Prostate gland (tissue), 2 donors: ENCODE data around the gene CCNF. TPM values are rescaled to one million over a fixed set of nuclear protein-coding genes. Genes with fewer than 3 reads are reported as not detected.
A peak's percentile ranks its signal among the peaks of the same experiment; 100 is the strongest.

Experiments used
- DNase-seq: peaks from one replicate; pipeline ENCODE4 v3.0.0-alpha.2; 2019; ENCODE audit warnings: low spot score
- H3K27ac ChIP-seq, 2 donors: fragments of 200-600 bp; sonication (generic); 2 replicates each; pipeline ENCODE4 v1.5.1; 2017 to 2019
- H3K27me3 ChIP-seq: fragments of 200-600 bp; sonication (generic); replicated peaks from 2 replicates; pipeline ENCODE4 v1.5.1; 2019; ENCODE audit not compliant: insufficient read depth
- H3K36me3 ChIP-seq, 2 donors: fragments of 200-600 bp; sonication (generic); 1 replicate in 1 of 2; 2 replicates in 1 of 2; pipeline versions ENCODE4 v1.5.1 to v1.8.1; 2017 to 2019
- H3K4me1 ChIP-seq: fragments of 200-600 bp; sonication (generic); replicated peaks from 2 replicates; pipeline ENCODE4 v1.5.1; 2019
- H3K4me3 ChIP-seq, 2 donors: fragments of 200-600 bp; sonication (generic); 2 replicates each; pipeline ENCODE4 v1.5.1; 2017 to 2019
- H3K9me3 ChIP-seq: fragments of 200-600 bp; sonication (generic); 2 replicates; pipeline ENCODE4 v1.5.1; 2017
- POLR2A ChIP-seq: fragments of 450-650 bp; IDR thresholded peaks from one replicate; pipeline ENCODE4 v1.6.1; 2016; ENCODE audit warnings: antibody characterized with exemption, mild to moderate bottlenecking
- POLR2AphosphoS5 ChIP-seq: sonication (generic); formaldehyde crosslinking; IDR thresholded peaks from one replicate; pipeline ENCODE4 v1.6.1; 2017; ENCODE audit warnings: antibody characterized with exemption
- WGBS: methylation state at CpG from one replicate; pipeline ENCODE4 v1.1.5; 2018; 5-methylcytosine and 5-hydroxymethylcytosine counted together
- intact Hi-C: fragments of 100-400 bp; cut with DNase I; formaldehyde crosslinking; loops from one replicate; pipeline ENCODE4 v1.14.2; 2022
- total RNA-seq, 2 donors: library from RNA; depleted of rRNA; stranded (reverse); fragments of >200 nt; gene quantifications; one replicate each; pipeline ENCODE4 v1.1.0, GENCODE V29; 2016
- TF ChIP-seq, protein P1 (sequence below), 4 experiments: fragments of 200-600 bp in 2 of 4; fragments of 450-650 bp in 2 of 4; sonication (generic) in 2 of 4; IDR thresholded peaks; 1 replicate in 3 of 4; 2 replicates in 1 of 4; pipeline ENCODE4 v1.5.1; 2016 to 2019; ENCODE audit warnings: antibody characterized with exemption in 4 of 4, mild to moderate bottlenecking in 2 of 4, moderate library complexity in 2 of 4

Gene CCNF
- total RNA-seq, 2 donors from 2014 or later, result 7.3 to 8.0 TPM

DNA sequence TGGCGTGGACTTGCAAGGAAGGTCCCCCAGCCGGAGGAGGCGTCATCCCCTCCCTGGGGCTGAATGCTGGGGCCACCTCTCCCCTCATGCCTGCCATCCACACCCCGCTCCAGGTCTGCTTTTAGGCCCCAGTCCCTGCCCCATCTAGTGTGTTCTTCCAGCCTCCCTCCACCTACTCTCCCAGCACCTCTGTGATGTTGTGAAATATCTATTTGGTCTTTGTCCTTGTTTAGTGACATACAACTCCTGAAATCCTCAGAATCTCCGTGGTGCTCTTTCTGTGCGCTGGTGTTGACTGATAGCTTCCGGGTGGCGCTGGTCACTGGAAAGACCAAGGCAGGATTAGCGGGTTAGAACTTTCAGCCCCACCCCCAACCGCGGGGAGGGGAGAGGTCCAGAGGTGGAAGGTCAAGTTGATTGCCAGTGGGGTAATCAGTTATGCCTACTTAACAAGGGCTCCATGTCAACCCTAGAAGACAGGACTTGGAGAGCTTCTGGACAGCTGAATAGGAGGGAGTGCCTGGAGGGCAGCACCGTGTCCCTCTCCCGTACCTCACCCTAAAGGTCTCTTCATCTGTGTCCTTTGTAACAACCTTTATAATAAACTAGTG, 55.8 kb downstream of the CCNF start:
- Histone ChIP-seq H3K4me3 (no peak overlapping the region), H3K9me3 (no peaks in the 10 kb centered on the region), H3K27me3 (no peaks in the 10 kb centered on the region), H3K36me3 (no peaks in the 10 kb centered on the region), H3K27ac (no peak overlapping the region), H3K4me1 (peaks cover 2% of the 10 kb centered on the region)
- WGBS, result 79% methylated on average over 13 of the region's 13 CpGs
- intact Hi-C loops, result no loop called here
- TF ChIP-seq POLR2AphosphoS5, result no peak
- no peak for TF ChIP-seq POLR2A
- TF ChIP-seq, protein P1, sequence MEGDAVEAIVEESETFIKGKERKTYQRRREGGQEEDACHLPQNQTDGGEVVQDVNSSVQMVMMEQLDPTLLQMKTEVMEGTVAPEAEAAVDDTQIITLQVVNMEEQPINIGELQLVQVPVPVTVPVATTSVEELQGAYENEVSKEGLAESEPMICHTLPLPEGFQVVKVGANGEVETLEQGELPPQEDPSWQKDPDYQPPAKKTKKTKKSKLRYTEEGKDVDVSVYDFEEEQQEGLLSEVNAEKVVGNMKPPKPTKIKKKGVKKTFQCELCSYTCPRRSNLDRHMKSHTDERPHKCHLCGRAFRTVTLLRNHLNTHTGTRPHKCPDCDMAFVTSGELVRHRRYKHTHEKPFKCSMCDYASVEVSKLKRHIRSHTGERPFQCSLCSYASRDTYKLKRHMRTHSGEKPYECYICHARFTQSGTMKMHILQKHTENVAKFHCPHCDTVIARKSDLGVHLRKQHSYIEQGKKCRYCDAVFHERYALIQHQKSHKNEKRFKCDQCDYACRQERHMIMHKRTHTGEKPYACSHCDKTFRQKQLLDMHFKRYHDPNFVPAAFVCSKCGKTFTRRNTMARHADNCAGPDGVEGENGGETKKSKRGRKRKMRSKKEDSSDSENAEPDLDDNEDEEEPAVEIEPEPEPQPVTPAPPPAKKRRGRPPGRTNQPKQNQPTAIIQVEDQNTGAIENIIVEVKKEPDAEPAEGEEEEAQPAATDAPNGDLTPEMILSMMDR (IDR thresholded peaks at IDR 0.05), result no peak
- DNase-seq, result no peak

DNA sequence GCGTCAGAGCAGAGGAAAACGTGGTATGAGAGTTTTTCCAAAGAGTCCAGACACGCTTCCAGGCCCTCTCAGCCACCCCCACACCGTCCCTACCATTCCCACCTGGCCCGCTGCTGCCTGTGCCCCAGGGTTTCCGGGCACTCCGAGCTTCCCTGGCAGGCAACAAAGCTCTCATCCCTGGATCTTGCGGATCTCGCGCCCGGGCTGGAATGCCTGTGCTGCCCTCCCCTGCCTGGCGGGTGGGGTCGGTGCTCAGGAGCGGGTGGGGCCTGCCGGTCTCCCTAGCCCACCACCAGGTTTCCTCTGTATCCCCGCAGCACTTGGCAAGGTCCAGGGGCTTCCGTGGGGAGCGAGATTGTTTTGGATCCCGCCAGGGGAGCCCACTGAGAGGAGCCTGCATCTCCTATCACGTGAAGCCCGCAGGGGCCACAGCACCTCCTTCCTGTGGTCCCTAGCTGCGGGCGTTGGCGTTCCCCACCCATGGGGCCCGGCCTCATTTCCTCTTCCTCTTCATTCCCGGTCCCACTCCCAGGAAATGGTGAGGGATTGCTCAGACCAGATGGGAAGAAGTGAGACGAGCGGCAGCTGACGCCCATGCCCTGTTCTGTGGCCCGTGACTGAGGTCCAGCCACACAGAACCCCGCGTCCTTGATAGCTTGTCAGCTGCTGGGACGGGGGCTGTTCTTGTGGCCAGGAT, 56.7 kb downstream of the CCNF start:
- TF ChIP-seq, protein P1 (IDR thresholded peaks at IDR 0.05), result no peak
- TF ChIP-seq POLR2A (no peak), POLR2AphosphoS5 (no peak)
- no peak for DNase-seq
- intact Hi-C loops, result no loop called here
- Histone ChIP-seq H3K36me3 (no peaks in the 10 kb centered on the region), H3K4me3 (no peak overlapping the region), H3K27me3 (no peaks in the 10 kb centered on the region), H3K27ac (no peak overlapping the region), H3K4me1 (peaks cover 2% of the 10 kb centered on the region), H3K9me3 (no peaks in the 10 kb centered on the region)
- WGBS, result 85% methylated on average over 31 of the region's 33 CpGs

DNA sequence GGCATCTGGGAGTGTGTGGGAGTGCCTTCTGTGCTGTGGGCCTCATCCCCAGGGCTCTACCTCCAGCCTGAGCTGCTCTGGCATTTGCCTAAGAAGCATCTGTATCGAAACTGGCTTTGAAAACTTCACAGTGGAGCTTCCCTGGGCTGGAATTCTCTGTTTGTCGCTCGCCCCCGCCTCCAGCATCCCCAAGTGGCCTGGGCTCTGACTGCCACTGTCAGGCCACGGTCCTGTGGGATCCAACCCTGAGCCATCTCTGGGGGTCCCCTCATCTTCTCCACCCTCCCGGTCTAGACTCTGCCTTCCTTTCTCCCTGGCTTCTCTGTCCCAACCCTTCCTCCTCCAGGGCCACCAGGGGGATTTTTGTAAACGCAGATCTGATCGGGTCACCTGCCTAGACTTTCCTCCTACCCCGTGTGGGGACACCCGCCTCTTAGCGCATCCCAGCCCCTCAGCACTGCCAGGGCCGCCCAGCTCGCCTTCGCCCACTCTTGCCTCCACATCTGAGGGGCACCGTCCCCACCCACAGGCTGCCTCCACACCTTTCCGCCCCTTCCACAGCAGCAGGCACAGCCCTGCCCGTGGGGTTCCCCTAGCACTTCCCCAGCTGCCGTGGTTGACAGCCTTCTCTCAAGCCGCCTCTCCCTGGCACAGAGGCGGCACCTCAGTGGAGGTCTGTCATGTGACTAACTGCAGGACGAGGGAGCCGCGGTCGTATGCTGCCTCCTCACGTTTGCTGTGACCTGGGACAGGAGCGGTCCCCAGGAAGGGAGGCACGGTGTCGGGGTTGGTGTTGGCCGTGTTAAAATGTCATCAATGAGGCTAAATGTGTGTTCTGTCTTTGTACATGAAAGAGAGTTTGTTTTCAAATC, 57.6 kb downstream of the CCNF start:
- H3K36me3 ChIP-seq, result no peaks in the 10 kb centered on the region

DNA sequence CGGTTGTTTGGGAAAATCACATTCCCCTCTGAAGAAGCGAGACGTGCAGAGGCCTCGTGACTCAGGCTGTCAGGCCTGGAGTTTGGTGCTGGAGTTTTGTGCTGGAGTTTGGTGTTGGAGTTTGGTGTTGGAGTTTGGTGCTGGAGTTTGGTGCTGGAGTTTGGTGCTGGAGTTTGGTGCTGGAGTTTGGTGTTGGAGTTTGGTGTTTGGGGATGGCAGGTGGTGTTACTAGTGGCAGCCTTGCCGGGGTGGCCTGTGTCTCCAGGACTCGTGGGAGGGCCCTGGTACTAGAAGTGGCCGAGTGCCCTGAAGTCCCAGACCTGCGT, 58.2 kb downstream of the CCNF start:
- Histone ChIP-seq H3K4me1 (peaks cover 2% of the 10 kb centered on the region), H3K9me3 (no peaks in the 10 kb centered on the region), H3K27ac (no peak overlapping the region), H3K4me3 (no peak overlapping the region), H3K36me3 (no peaks in the 10 kb centered on the region), H3K27me3 (no peaks in the 10 kb centered on the region)
- intact Hi-C loops, result no loop called here
- WGBS, result 71% methylated on average over 8 of the region's 8 CpGs
- TF ChIP-seq POLR2A, result no peak
- TF ChIP-seq, protein P1 (IDR thresholded peaks at IDR 0.05), result no peak
- no peak for TF ChIP-seq POLR2AphosphoS5
- no peak for DNase-seq

More for the DNA sequence above, 57.6 kb downstream of the CCNF start:
- WGBS, result 63% methylated on average over 29 of the region's 29 CpGs
- peak; percentile 56 for DNase-seq
- intact Hi-C loops, result no loop called here
- no peaks in the 10 kb centered on the region for H3K27me3 ChIP-seq
- no peak overlapping the region for H3K27ac ChIP-seq
- no peak overlapping the region for H3K4me3 ChIP-seq
- TF ChIP-seq POLR2AphosphoS5, result peak; percentile 52
- TF ChIP-seq POLR2A, result no peak
- TF ChIP-seq, protein P1 (IDR thresholded peaks at IDR 0.05), result peak in 3 of 4 experiments; percentile 26 to 57 (median 50)
- H3K4me1 ChIP-seq, result peaks cover 2% of the 10 kb centered on the region
- H3K9me3 ChIP-seq, result no peaks in the 10 kb centered on the region
